K562 (cell line): ENCODE data around the gene TRIM44. TPM values are rescaled to one million over a fixed set of nuclear protein-coding genes. Genes with fewer than 3 reads are reported as not detected.

Source experiments
- ATAC-seq: fragments of 200-7000 bp; cut with Tn5 transposase; 3 replicates; pipeline ENCODE4 v1.9.1; 2020; ENCODE audit warnings: moderate library complexity
- BruUV-seq: library from RNA; stranded (reverse); fragments of 400-500 nt; replicated peaks from 2 replicates; lab custom pipeline; 2021; lab: Mats Ljungman, UMichigan
- CTCF ChIA-PET: fragments of 300-600 bp; formaldehyde crosslinking; extraction: SDS; loops from one replicate; lab custom pipeline; 2021; ENCODE audit warnings: low intra/inter-chr PET ratio; lab: Yijun Ruan, JAX
- POLR2A ChIA-PET: fragments of 300-600, 350-650 bp; sonication (Branson Sonifier 250); formaldehyde crosslinking; extraction: SDS; loops from one replicate; lab custom pipeline; 2021; ENCODE audit warnings: antibody characterized with exemption, inconsistent platforms; lab: Yijun Ruan, JAX
- DNase-seq, 4 experiments: peaks; one replicate each; pipeline versions ENCODE4 v3.0.0 to v3.0.0-alpha.2; 2011 to 2018; ENCODE audit warnings: low spot score in 3 of 4, mixed read lengths in 3 of 4; ENCODE audit errors: extremely low read depth in 1 of 4
- FAIRE-seq: peaks from 2 replicates; lab custom pipeline; 2011; peaks lifted over from hg19 to GRCh38; lab: Jason Lieb, UNC
- H2AFZ ChIP-seq: 2 replicates; pipeline ENCODE4 v1.6.0; 2011; ENCODE audit warnings: low read depth, low read length, control low read depth, inconsistent platforms
- H3K27ac ChIP-seq: fragments of 200-600 bp; 3 replicates; pipeline ENCODE4 v1.8.0; 2011; ENCODE audit warnings: low read depth, mild to moderate bottlenecking, control low read depth, inconsistent platforms, low read length, moderate library complexity, mixed read lengths; ENCODE audit errors: extremely low read depth
- H3K27me3 ChIP-seq, 2 experiments: fragments of 300-600 bp in 1 of 2; 2 replicates in 1 of 2; 3 replicates in 1 of 2; pipeline versions ENCODE4 v1.6.0 to v1.8.0; 2011; ENCODE audit warnings: inconsistent platforms in 2 of 2, low read length in 2 of 2, mild to moderate bottlenecking in 1 of 2, mixed read lengths in 1 of 2, moderate library complexity in 1 of 2; ENCODE audit not compliant: control insufficient read depth in 2 of 2, insufficient read depth in 2 of 2
- H3K36me3 ChIP-seq: fragments of 300-600 bp; 3 replicates; pipeline ENCODE4 v1.8.0; 2011; ENCODE audit warnings: mild to moderate bottlenecking, low read length, inconsistent platforms; ENCODE audit not compliant: control insufficient read depth, insufficient read depth
- H3K4me1 ChIP-seq, 2 experiments: fragments of 200-600 bp in 1 of 2; replicated peaks in 1 of 2; 2 replicates in 1 of 2; 3 replicates in 1 of 2; pipeline versions ENCODE4 v1.5.1 to v1.8.0; 2011; ENCODE audit warnings: inconsistent platforms in 2 of 2, low read length in 2 of 2, mild to moderate bottlenecking in 1 of 2, mixed read lengths in 1 of 2, moderate library complexity in 1 of 2; ENCODE audit not compliant: control insufficient read depth in 2 of 2, insufficient read depth in 2 of 2
- H3K4me2 ChIP-seq: 2 replicates; pipeline ENCODE4 v1.6.1; 2011; ENCODE audit warnings: low read length, control low read depth, inconsistent platforms, mixed read lengths; ENCODE audit not compliant: insufficient read depth
- H3K4me3 ChIP-seq: fragments of 200-600 bp; sonication (generic), shearing (Covaris generic); 2 replicates; pipeline ENCODE4 v1.5.1; 2016; ENCODE audit warnings: control low read depth, inconsistent platforms
- H3K79me2 ChIP-seq: fragments of 200-600 bp; 3 replicates; pipeline ENCODE4 v1.8.0; 2011; ENCODE audit warnings: low read length, inconsistent platforms; ENCODE audit not compliant: control insufficient read depth, insufficient read depth
- H3K9ac ChIP-seq, 2 experiments: 2 replicates each; pipeline versions ENCODE4 v1.6.0 to v1.6.1; 2011; ENCODE audit warnings: low read depth in 2 of 2, low read length in 2 of 2, control low read depth in 1 of 2, inconsistent platforms in 1 of 2, mild to moderate bottlenecking in 1 of 2, mixed read lengths in 1 of 2; ENCODE audit not compliant: insufficient read depth in 1 of 2
- H3K9me1 ChIP-seq: one replicate; pipeline ENCODE4 v1.6.0; 2011; ENCODE audit warnings: inconsistent platforms, mild to moderate bottlenecking, low read length, moderate library complexity; ENCODE audit not compliant: control insufficient read depth, insufficient read depth
- H3K9me3 ChIP-seq: replicated peaks from 2 replicates; pipeline ENCODE4 v1.5.1; 2011; ENCODE audit warnings: low read depth, low read length, inconsistent platforms; ENCODE audit not compliant: control insufficient read depth, insufficient read depth
- H4K20me1 ChIP-seq: replicated peaks from 2 replicates; pipeline ENCODE4 v1.6.1; 2011; ENCODE audit warnings: low read length, inconsistent platforms, mixed read lengths; ENCODE audit not compliant: control insufficient read depth, insufficient read depth
- BRCA1 ChIP-seq, 2 experiments: fragments of 450-650 bp in 1 of 2; sonication (generic) in 1 of 2; formaldehyde crosslinking in 1 of 2; IDR thresholded peaks; 2 replicates each; pipeline versions ENCODE4 v1.5.0 to v1.6.1; 2017 to 2020; ENCODE audit warnings: mild to moderate bottlenecking in 1 of 2, missing genetic modification reagents in 1 of 2
- DIDO1 ChIP-seq: fragments of 450-650 bp; IDR thresholded peaks from 2 replicates; pipeline ENCODE4 v1.6.1; 2016; ENCODE audit warnings: low read depth, missing biosample characterization, missing genetic modification characterization
- FUS ChIP-seq: fragments of 200-400 bp; formaldehyde crosslinking; optimal IDR thresholded peaks from 2 replicates; pipeline ENCODE3; 2017; ENCODE audit warnings: low read depth, low read length
- ILF3 ChIP-seq: fragments of 450-650 bp; IDR thresholded peaks from 2 replicates; pipeline ENCODE4 v1.6.1; 2018; ENCODE audit warnings: antibody characterized with exemption, mild to moderate bottlenecking, moderate library complexity, borderline replicate concordance
- ILK ChIP-seq: fragments of 450-650 bp; IDR thresholded peaks from 2 replicates; pipeline ENCODE4 v1.6.1; 2016; ENCODE audit warnings: missing genetic modification characterization, low read depth, mild to moderate bottlenecking, missing compliant biosample characterization, moderate library complexity, borderline replicate concordance
- POLR2H ChIP-seq: IDR thresholded peaks from 2 replicates; pipeline ENCODE4 v1.6.1; 2016; ENCODE audit warnings: missing genetic modification characterization, low read depth, mild to moderate bottlenecking, control low read depth, missing compliant biosample characterization, moderate library complexity
- RBM17 ChIP-seq: fragments of 200-400 bp; formaldehyde crosslinking; IDR thresholded peaks from 2 replicates; pipeline ENCODE4 v1.6.1; 2017; ENCODE audit warnings: low read depth, mild to moderate bottlenecking, low read length, borderline replicate concordance
- SOX6 ChIP-seq: fragments of 450-650 bp; IDR thresholded peaks from 2 replicates; pipeline ENCODE4 v1.6.1; 2014; ENCODE audit warnings: mild to moderate bottlenecking
- STAT5B ChIP-seq: fragments of 250-450 bp; sonication (Bioruptor Pico); IDR thresholded peaks from 2 replicates; pipeline ENCODE4 v1.8.0; 2021; ENCODE audit warnings: mild to moderate bottlenecking, inconsistent platforms
- TRIM24 ChIP-seq, 2 experiments: fragments of 450-650 bp; IDR thresholded peaks; 2 replicates each; pipeline ENCODE4 v1.6.1; 2016
- U2AF1 ChIP-seq: fragments of 200-400 bp; formaldehyde crosslinking; optimal IDR thresholded peaks from 2 replicates; pipeline ENCODE3; 2017; ENCODE audit warnings: mild to moderate bottlenecking, low read depth, low read length, moderate library complexity
- XRCC5 ChIP-seq: fragments of 200-400 bp; formaldehyde crosslinking; IDR thresholded peaks from 2 replicates; pipeline ENCODE4 v1.6.1; 2017; ENCODE audit warnings: low read depth, mild to moderate bottlenecking, low read length
- ZBTB17 ChIP-seq: fragments of 450-650 bp; formaldehyde crosslinking; IDR thresholded peaks from 2 replicates; pipeline ENCODE4 v1.4.0; 2020; ENCODE audit warnings: mild to moderate bottlenecking
- ZNF175 ChIP-seq: fragments of 200-800 bp; sonication (Bioruptor generic); IDR thresholded peaks from 2 replicates; pipeline ENCODE4 v1.6.1; 2016; ENCODE audit warnings: low read depth, mild to moderate bottlenecking, missing genetic modification characterization, missing compliant biosample characterization
- ZNF217 ChIP-seq: sonication (generic); formaldehyde crosslinking; IDR thresholded peaks from 2 replicates; pipeline ENCODE4 v1.8.0; 2022; ENCODE audit warnings: mild to moderate bottlenecking, missing genetic modification reagents
- ZNF507 ChIP-seq: conservative IDR thresholded peaks from 2 replicates; pipeline ENCODE4 v1.6.1; 2017; ENCODE audit warnings: missing genetic modification characterization, missing compliant biosample characterization
- WGBS: fragments of 100-300 bp; shearing (Covaris generic); methylation state at CpG from one replicate; pipeline ENCODE4 v1.1.6; 2016; ENCODE audit warnings: low coverage, mixed read lengths; ENCODE audit not compliant: insufficient coverage; ENCODE audit errors: missing lambda C conversion rate; 5-methylcytosine and 5-hydroxymethylcytosine counted together
- in situ Hi-C: fragments of 300-500 bp; cut with MboI; formaldehyde crosslinking; loops from 4 replicates; pipeline ENCODE4 v1.15.0; 2018; ENCODE audit warnings: inconsistent platforms, mixed read lengths
- intact Hi-C: fragments of 100-400 bp; cut with micrococcal nuclease; formaldehyde crosslinking; loops from 2 replicates; pipeline ENCODE4 v1.14.2; 2022
- polyA plus RNA-seq, 8 experiments: library from polyadenylated mRNA; depleted of rRNA in 4 of 8; stranded (reverse) in 5 of 8; unstranded in 3 of 8; fragments of >200 nt; fragmentation: Nextera tagmentation in 2 of 8; fragmentation: Illumina TruSeq in 1 of 8; extraction: Ambion mirVana in 2 of 8; extraction: Trizol in 1 of 8; gene quantifications; 2 replicates each; pipeline versions ENCODE4 v1.2.1 to v1.2.3, GENCODE V29; 2011 to 2014; ENCODE audit warnings: inconsistent platforms in 1 of 8, missing spikeins in 1 of 8
- total RNA-seq, 7 experiments: library from RNA; depleted of rRNA in 6 of 7; stranded (reverse); fragments of >200 nt in 6 of 7; fragmentation: Illumina TruSeq in 2 of 7; extraction: Trizol in 2 of 7; gene quantifications; 2 replicates each; pipeline versions ENCODE4 v1.2.1 to v1.2.3, GENCODE V29; 2011 to 2021; ENCODE audit warnings: low replicate concordance in 1 of 7
- TF ChIP-seq, protein P1 (sequence below): IDR thresholded peaks from 2 replicates; pipeline ENCODE4 v1.6.1; 2011; ENCODE audit warnings: borderline replicate concordance, low read depth, mild to moderate bottlenecking, moderate library complexity, low read length; ENCODE audit not compliant: insufficient read depth, poor library complexity, severe bottlenecking
- TF ChIP-seq, protein P2 (sequence below): sonication (generic); formaldehyde crosslinking; IDR thresholded peaks from 2 replicates; pipeline ENCODE4 v1.8.1; 2023; ENCODE audit warnings: mild to moderate bottlenecking, missing genetic modification reagents

Gene TRIM44
- total and polyA plus RNA-seq, 9 of the 15 experiments (the other 6 are each of a cell fraction or from before 2014, with no cell fraction given) = 8.3 to 105 (median 37.2) TPM

DNA sequence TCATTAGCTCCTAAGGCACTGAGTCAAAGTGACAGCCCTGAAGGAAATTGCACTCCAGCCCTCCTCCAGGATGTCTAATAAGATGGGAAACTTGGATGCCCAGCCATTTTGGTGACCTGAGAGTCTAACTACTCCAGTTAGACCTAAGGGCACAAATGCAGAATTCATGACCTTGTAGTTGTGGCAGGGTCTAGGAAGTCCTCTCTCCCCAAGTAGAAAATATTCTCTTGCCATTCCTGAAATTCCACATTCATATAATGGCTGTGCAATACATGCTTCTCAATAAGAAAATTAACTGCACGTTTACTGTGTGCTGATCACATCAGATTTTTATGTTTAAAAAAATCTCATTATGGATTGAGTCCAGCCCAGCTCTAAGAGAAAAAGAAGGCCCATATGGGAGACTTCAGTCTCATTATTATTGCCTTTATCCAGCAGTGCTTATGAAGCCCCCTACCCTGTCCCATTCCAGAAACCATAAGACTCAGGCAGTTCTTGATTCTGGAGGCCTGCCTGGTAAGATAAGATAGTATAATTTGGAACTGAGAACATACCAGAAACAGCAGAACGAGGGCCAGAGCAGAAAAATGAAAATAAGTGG lies 147.6 kb downstream of the TRIM44 start (continued):
- TF ChIP-seq, protein P1, sequence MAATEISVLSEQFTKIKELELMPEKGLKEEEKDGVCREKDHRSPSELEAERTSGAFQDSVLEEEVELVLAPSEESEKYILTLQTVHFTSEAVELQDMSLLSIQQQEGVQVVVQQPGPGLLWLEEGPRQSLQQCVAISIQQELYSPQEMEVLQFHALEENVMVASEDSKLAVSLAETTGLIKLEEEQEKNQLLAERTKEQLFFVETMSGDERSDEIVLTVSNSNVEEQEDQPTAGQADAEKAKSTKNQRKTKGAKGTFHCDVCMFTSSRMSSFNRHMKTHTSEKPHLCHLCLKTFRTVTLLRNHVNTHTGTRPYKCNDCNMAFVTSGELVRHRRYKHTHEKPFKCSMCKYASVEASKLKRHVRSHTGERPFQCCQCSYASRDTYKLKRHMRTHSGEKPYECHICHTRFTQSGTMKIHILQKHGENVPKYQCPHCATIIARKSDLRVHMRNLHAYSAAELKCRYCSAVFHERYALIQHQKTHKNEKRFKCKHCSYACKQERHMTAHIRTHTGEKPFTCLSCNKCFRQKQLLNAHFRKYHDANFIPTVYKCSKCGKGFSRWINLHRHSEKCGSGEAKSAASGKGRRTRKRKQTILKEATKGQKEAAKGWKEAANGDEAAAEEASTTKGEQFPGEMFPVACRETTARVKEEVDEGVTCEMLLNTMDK = no peak
- TF ChIP-seq STAT5B (CRISPR knock-in tag) (no peak), FUS (no peak), TRIM24 (IDR thresholded peaks at IDR 0.05) (no peak)
- TF ChIP-seq, protein P2, sequence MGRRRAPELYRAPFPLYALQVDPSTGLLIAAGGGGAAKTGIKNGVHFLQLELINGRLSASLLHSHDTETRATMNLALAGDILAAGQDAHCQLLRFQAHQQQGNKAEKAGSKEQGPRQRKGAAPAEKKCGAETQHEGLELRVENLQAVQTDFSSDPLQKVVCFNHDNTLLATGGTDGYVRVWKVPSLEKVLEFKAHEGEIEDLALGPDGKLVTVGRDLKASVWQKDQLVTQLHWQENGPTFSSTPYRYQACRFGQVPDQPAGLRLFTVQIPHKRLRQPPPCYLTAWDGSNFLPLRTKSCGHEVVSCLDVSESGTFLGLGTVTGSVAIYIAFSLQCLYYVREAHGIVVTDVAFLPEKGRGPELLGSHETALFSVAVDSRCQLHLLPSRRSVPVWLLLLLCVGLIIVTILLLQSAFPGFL = no peak
- TF ChIP-seq, all 486 proteins: peak for 0

DNA sequence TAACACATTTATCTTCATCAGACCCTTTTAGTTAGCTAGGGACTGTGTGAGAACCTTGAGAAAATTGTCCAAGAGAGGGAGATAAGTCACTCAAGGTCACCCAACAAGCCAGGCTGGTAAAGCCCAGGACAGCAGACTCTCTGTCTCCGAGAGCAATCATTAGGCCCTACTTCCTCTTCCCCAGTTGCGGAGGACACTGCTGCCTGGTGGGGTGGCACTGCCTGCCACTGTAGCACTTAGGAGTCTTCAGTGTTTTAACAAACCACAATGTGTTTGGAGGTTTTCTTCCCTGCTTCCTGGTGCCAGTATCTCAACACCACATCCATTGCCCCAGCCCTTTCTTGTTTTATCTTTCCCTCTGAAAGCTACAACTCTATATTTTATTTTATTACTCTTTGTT lies 149.2 kb downstream of the TRIM44 start:
- ChIA-PET POLR2A (interaction anchor here (1.0 kb wide), 1 partner anchor 15 kb away, joined by 4 read pairs; no protein-coding TSS in a partner anchor), CTCF (no interaction called here)
- H3K4me1 ChIP-seq = no peaks in the 10 kb centered on the region
- H3K79me2 ChIP-seq = no peaks in the 10 kb centered on the region
- no peak overlapping the region for H3K4me2 ChIP-seq
- no peaks in the 10 kb centered on the region for H3K9me3 ChIP-seq
- FAIRE-seq = no peak
- intact Hi-C loops = no loop called here
- no peak overlapping the region for H3K4me3 ChIP-seq
- ATAC-seq = no peak; the same call in 2 of the 3 replicates
- no peak for TF ChIP-seq ZNF507 (tag)
- no peak for TF ChIP-seq ILK
- no peak for TF ChIP-seq ILF3
- TF ChIP-seq ZNF175 (CRISPR knock-in tag) = no peak
- TF ChIP-seq U2AF1 = no peak
- no peak for TF ChIP-seq POLR2H (tag)
- TF ChIP-seq DIDO1 (tag) = no peak
- TF ChIP-seq RBM17 = no peak
- no peak for TF ChIP-seq ZNF217 (CRISPR knock-in tag)
- TF ChIP-seq ZBTB17 (CRISPR knock-in tag) = no peak
- no peak for TF ChIP-seq XRCC5
- TF ChIP-seq BRCA1 (IDR thresholded peaks at IDR 0.05) = no peak
- TF ChIP-seq BRCA1 (CRISPR knock-in tag; IDR thresholded peaks at IDR 0.05) = no peak
- TF ChIP-seq SOX6 = no peak
- 65% methylated on average over 2 of the region's 2 CpGs for WGBS
- H3K27me3 ChIP-seq = no peaks in the 10 kb centered on the region
- no peak for DNase-seq
- H2AFZ ChIP-seq = no peak overlapping the region
- H3K9me1 ChIP-seq = no peaks in the 10 kb centered on the region
- peaks cover 27% of the 10 kb centered on the region; the same call in 2 of the 3 replicates for H3K36me3 ChIP-seq
- in situ Hi-C loops = no loop called here
- BruUV-seq = no TSS peak
- no peak overlapping the region for H3K27ac ChIP-seq
- no peaks in the 10 kb centered on the region for H4K20me1 ChIP-seq
- no peak overlapping the region for H3K9ac ChIP-seq
